Measurements from ENCODE around the gene NAPA.

GRCh38 chr19:47498561-47498960 lies 16.3 kb downstream of the NAPA start:
- TF ChIP-seq RELA (CRISPR knock-in tag; IDR thresholded peaks at IDR 0.05; ENCODE audit: borderline replicate concordance): no peak
- TF ChIP-seq, protein P1, sequence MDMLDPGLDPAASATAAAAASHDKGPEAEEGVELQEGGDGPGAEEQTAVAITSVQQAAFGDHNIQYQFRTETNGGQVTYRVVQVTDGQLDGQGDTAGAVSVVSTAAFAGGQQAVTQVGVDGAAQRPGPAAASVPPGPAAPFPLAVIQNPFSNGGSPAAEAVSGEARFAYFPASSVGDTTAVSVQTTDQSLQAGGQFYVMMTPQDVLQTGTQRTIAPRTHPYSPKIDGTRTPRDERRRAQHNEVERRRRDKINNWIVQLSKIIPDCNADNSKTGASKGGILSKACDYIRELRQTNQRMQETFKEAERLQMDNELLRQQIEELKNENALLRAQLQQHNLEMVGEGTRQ (CRISPR knock-in tag; IDR thresholded peaks at IDR 0.05): no peak
- TF ChIP-seq CTCF (IDR thresholded peaks at IDR 0.05): no peak
- no peak for TF ChIP-seq GTF2I (CRISPR knock-in tag; conservative IDR thresholded peaks at IDR 0.05)
- no peak for TF ChIP-seq SMAD4 (CRISPR knock-in tag; IDR thresholded peaks at IDR 0.05)
- TF ChIP-seq ZBTB43 (CRISPR knock-in tag; IDR thresholded peaks at IDR 0.05): no peak
- no peak for TF ChIP-seq ZSCAN18 (CRISPR knock-in tag; IDR thresholded peaks at IDR 0.05)
- TF ChIP-seq, protein P2, sequence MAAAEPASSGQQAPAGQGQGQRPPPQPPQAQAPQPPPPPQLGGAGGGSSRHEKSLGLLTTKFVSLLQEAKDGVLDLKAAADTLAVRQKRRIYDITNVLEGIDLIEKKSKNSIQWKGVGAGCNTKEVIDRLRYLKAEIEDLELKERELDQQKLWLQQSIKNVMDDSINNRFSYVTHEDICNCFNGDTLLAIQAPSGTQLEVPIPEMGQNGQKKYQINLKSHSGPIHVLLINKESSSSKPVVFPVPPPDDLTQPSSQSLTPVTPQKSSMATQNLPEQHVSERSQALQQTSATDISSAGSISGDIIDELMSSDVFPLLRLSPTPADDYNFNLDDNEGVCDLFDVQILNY (CRISPR knock-in tag; IDR thresholded peaks at IDR 0.05): no peak
- no peak for TF ChIP-seq ATF6 (CRISPR knock-in tag; IDR thresholded peaks at IDR 0.05)
- no peak for TF ChIP-seq NR3C1 (CRISPR knock-in tag; conservative IDR thresholded peaks at IDR 0.05; ENCODE audit: low read depth)
- TF ChIP-seq TCF7 (CRISPR knock-in tag; IDR thresholded peaks at IDR 0.05; ENCODE audit: low read depth): no peak
- no peak for TF ChIP-seq ZBTB21 (CRISPR knock-in tag; IDR thresholded peaks at IDR 0.05; ENCODE audit: borderline replicate concordance)
- no peak for TF ChIP-seq CBFB (CRISPR knock-in tag; IDR thresholded peaks at IDR 0.05; ENCODE audit: low read depth)
